GM13977 (cell line): Measurements from ENCODE around the gene LRP8.

ENCODE experiments used
- DNase-seq: peaks from one replicate; pipeline ENCODE4 v3.0.0; 2012; ENCODE audit warnings: low spot score
- CTCF ChIP-seq: IDR thresholded peaks from 2 replicates; pipeline ENCODE4 v1.5.1; 2012; ENCODE audit warnings: mild to moderate bottlenecking, control low read depth; ENCODE audit not compliant: insufficient read depth; ENCODE audit errors: extremely low read depth, missing control alignments
- in situ Hi-C: fragments of 300-500 bp; cut with MboI; formaldehyde crosslinking; loops from one replicate; pipeline ENCODE4 v1.12.0; 2022; ENCODE audit warnings: low sequenced_read_pairs, low pct_unique_long_range_greater_than_20kb, mixed read lengths, inconsistent platforms; ENCODE audit not compliant: unreplicated experiment

The LRP8 gene

DNA sequence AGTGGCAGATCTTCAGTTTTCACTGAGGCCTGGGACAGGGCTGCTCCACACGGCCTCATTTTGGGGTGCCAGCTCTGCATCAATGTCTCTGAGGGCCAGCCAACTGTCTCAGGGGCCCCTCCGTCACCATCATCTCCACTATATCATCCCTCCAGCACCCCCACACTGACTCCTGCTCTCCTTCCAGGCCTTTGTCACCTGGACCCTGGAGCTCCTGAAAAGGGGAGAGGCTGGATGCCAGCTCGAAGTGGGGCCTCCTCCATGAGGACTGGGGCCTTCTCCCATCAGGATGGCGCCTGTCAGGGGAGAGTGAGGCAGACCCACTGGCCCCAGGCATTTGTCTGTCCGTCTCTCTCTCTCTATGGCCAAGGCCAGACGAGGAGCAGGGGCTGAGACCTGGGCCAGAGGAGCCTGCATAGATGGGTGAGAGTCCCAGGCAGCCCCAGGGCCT lies 44.7 kb upstream of the LRP8 start:
- no peak for DNase-seq
- TF ChIP-seq CTCF = no peak
- in situ Hi-C loops = no loop called here

GRCh38 chr1:53371851-53372250 lies 44.0 kb upstream of the LRP8 start:
- in situ Hi-C loops = no loop called here
- no peak for DNase-seq

DNA sequence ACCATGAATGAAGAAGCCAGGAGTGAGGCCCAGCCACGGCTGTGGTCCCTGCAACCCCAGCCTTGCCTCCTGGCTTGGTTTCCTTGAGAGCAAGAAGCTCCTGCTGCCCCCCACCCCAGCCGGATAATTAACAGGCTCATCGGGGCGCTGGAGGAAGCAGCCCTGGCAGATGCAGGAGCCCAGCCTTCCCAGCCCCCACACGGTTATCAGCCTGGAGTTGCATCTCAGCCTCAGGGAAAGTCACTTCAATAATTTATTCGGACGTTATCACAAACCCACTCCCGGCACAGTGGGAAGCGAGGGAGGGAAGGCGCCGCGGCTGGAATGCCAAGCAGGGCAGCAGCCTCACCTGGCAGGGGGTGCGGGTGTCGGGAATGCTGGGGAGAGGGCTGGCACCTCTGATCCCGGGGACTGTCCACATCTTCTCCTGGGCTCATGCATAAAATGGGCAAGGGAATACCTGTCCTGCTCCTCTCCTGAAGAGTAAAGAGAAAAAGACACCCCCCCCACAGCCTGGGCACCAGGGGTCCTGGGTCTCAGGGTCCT lies 43.3 kb upstream of the LRP8 start:
- in situ Hi-C loops = no loop called here
- no peak for TF ChIP-seq CTCF
- no peak for DNase-seq

More at GRCh38 chr1:53371851-53372250, 44.0 kb upstream of the LRP8 start:
- TF ChIP-seq CTCF = no peak

- DNase-seq = no peak
- in situ Hi-C loops = no loop called here
- no peak for TF ChIP-seq CTCF
Measured at GRCh38 chr1:53370369-53370961, 42.6 kb upstream of the LRP8 start.

- in situ Hi-C loops = no loop called here
- no peak for DNase-seq
- no peak for TF ChIP-seq CTCF
Measured at GRCh38 chr1:53369761-53370160, 41.9 kb upstream of the LRP8 start.

GRCh38 chr1:53369034-53369750 lies 41.3 kb upstream of the LRP8 start:
- no peak for DNase-seq
- no peak for TF ChIP-seq CTCF
- in situ Hi-C loops = no loop called here
